ENCODE data around the gene C3orf38. TPM values are rescaled to one million over a fixed set of nuclear protein-coding genes. Genes with fewer than 3 reads are reported as not detected.
"Not testable (repeated sequence)": the region's sequence is repeated elsewhere in the genome, so short reads cannot be mapped to it uniquely, and the experiment has no call there.

The C3orf38 gene
- total RNA-seq: 13.5 and 16.9 TPM in 2 replicates

- DNase-seq (ENCODE audit: low read depth in 2 of 2): peak; percentile 66 to 85
Observed at GRCh38 chr3:88149509-88150362, at the start of gene C3orf38. C3orf38 (plus strand) TSS chr3:88149959; CDS start chr3:88150053, 94 bp downstream.

- no peak for DNase-seq (ENCODE audit: low read depth in 2 of 2)
Observed at GRCh38 chr3:88101142-88101541, 48.6 kb upstream of the C3orf38 start.

GRCh38 chr3:88105325-88105724, 44.4 kb upstream of the C3orf38 start:
- peak; percentile 35 to 60 for DNase-seq (ENCODE audit: low read depth in 2 of 2)

DNA sequence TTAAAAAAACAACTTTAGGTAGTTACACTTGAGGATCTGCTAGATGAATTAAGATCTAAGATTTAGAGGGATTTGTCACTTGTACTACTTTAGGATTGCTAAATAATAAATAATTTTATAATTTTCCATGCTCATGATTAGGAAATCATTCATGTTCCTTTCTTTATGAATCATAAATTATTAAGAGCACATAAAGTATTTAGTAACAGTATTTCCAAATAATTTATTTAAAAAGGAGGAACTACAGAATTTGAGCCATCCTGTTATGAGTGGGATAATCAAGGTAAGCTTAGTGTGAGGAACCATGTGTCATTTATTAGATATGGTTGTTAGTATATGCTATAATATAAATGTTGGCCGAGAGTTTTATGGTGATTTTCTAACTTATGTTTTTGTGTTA, 37.5 kb upstream of the C3orf38 start:
- DNase-seq (ENCODE audit: low read depth in 2 of 2): no peak

- DNase-seq (ENCODE audit: low read depth in 2 of 2): peak; percentile 74 to 78
Observed at GRCh38 chr3:88113311-88114162, 36.2 kb upstream of the C3orf38 start.

DNA sequence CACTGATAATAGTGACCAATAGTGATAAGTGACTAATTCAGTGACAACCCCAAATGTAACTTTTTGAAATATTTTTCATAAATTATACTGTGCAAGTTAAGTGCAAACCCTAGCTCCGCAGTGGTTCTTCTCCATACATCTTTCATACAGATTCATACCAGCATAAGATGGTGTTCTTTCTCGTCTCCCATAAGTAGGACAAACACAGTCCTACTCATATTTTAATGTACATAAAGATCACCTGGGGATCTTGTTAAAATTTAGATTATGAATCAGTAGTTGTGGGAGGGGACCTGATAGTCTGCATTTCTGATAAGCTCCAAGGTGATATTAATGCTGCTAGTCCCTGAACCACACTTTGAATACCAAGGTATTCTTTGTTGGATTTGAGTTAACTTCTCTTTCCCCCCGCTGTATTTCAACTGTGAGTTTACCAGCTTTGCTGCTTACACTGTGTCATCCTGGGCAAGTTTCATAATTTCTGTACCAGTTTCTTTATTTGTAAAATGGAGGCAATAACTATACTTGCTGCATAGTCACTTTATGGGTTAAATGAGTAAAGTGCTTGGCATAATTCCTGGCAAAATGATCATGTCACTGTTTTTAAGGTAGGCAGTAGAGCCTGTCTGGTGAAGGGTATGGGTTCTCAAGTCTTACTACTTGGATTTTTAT, 34.7 kb upstream of the C3orf38 start:
- no peak for DNase-seq (ENCODE audit: low read depth in 2 of 2)

DNA sequence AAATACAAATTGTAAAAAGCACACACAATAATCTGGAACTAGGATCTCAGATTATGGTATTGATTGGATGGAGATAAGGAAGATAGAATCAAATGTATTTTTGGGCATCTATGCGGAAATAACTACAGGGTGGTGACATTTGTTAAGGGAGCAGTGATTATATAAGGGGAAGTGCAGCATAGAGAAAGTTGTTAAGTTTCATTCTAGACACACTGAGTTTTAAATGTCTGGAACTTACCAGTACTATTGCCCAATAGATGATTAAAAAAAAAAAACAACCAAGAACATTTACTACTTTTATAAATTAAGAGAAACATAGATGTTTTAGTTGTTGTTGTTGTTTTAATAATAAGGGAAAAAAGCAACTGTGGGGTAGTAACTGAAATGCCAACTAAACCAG, 32.1 kb upstream of the C3orf38 start:
- DNase-seq (ENCODE audit: low read depth in 2 of 2): no peak

GRCh38 chr3:88118603-88119002, 31.2 kb upstream of the C3orf38 start:
- not testable (repeated sequence) for DNase-seq (ENCODE audit: low read depth in 2 of 2)

DNA sequence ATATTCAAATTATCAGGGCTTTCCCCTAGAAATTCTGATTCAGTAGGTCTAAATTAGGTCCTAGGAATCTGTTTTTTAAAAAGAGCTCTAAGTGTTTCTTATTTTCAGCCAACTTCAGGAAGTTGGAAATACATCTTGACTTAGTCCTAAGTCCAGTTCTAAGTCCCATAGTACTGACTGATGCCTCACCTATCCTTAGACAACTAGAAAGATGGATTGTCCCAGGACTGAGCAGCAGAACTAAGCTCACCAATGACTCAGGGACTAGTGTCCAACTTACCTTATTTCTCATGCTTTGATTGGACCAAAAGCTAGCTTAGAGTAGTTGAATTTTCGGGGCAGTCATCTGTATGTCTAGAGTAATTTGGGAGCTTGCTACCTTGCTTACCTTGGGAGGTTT, 26.2 kb upstream of the C3orf38 start:
- DNase-seq (ENCODE audit: low read depth in 2 of 2): no peak

DNA sequence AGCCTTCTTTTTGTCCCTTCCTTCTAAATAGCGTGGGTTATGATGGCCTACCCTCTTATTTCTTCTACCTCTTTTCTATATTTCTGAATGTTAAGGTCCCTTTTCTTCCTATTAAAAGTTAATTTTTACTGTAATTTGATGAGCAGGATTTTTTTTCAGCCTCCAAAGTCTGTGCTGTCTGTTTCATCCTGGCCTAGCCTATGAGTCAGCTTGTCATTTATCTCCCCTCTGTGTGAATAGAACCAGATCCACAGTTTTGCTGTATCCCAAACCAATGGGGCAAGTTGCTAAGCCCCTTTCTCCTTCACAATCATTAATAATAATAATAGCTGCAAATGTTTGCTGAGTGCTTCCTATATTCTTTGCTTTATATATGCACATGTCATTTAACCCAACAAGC, 18.1 kb upstream of the C3orf38 start:
- DNase-seq (ENCODE audit: low read depth in 2 of 2): no peak

DNA sequence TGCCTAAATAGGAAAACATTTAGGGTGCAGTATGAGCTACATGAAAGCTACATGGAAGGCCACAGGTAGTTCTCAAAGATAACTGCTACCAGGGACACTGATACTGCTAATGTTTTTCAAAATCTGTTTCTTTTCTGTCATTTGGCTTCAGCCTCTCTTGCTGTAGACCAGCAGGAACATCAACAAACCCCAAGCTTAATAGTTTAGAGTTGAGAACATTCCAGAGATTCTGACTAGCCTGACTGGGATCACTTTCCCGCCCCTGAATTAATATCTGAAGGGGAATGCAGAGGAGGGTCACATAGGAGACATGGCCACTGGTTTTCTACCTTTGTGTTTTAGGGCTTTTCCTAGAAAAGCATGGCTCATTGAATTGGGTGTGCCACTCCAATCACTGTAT, 16.9 kb upstream of the C3orf38 start:
- no peak for DNase-seq (ENCODE audit: low read depth in 2 of 2)

DNA sequence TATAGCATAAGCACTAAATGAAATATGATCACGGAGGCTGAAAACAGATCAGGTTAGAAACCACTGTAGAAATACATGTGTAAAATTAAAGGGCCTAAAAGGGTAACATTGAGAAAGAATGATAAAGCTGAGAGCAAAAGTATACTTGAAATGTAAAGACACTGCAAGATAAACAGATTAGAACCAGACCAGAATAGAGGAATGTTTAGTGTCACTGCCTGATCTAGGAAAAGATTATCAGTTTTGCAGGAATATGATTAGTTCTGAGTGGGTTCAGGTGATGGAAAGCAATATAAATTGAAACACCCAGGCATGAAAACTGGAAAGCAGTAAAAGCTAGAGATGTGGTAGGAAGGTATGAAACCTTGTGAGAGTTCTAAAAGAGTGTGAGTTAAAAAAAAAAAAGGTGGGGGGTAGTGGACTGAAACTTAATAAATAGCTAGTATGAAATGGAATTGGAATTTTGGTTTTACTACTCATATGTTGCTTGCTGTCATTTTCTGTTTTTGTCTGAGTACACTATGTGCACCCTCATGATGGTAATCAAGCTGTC, 16.0 kb upstream of the C3orf38 start:
- DNase-seq (ENCODE audit: low read depth in 2 of 2): no peak

- DNase-seq (ENCODE audit: low read depth in 2 of 2): no peak
Observed at GRCh38 chr3:88137836-88138235, 11.9 kb upstream of the C3orf38 start.

DNA sequence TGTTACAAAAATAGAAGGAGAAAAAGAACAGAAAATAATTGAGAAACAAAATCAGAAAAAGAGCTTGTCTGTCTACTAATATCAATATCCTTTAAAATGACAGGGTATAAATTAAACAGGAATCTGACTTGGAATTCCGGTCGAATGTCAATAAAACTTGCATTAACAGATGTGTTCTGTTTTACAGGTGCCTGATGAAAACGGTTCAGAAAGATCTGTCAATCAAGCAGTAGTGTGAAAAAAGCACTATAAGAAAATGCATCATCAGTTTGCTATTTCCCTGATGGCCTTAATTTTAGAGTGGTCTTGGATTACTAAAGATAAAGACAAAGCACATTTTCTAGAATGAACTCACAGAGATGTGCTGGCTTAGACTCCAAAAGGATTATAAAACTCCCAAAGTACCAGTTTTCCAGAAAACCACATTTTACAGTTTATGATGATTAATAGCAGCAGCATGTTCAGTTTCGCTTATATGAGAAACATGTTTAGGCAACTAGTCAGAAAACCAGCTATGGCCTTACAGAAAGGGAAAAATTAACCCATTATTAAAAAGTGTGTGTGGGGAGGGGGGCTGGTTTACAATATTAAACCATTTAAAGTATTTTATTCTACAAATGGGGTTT, 8.2 kb upstream of the C3orf38 start:
- DNase-seq (ENCODE audit: low read depth in 2 of 2): no peak

DNA sequence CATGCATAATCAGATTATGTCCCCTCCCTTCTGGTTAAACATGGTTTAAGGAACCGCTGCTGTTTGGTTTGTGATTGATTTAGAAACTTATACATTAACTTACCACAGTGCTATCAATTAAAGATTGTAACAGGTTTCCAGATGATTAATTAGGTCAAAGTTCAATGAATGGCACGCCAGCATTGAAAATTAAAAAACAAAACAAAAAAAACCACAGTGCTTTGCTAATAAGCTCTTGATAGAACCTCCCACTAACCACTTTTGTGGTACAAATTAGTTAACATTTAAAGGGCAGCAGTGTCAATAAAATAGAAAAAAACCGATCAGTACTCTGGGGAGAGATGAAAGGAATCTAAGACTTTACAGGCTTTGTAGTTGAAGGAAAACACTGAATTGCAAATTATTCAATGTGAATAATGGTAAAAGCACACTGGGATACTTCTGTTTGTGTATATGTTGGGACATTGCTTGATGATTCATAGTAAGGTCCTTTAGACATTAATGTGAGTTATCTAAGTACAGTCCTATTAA, 7.6 kb upstream of the C3orf38 start:
- DNase-seq (ENCODE audit: low read depth in 2 of 2): no peak

DNA sequence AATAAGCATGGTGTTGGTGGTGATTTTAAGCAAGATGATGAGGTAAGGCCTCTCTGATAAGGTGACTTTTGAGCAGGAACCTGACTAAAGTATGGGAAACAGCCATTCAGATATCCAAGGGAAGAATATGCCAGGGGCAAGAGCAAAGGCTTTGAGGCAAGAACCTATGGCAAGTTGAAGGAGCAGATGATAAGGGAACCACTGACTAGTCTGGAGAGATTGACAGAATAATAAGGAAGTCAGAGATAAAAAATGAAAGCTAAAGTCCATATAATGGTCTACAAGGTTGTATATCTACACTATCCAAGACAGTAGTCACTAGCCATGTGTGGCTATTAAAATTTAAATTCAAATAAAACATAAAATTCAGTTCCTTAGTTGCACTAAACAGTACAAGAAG, 2.5 kb upstream of the C3orf38 start:
- DNase-seq (ENCODE audit: low read depth in 2 of 2): no peak

- no peak for DNase-seq (ENCODE audit: low read depth in 2 of 2)
Observed at GRCh38 chr3:88148651-88149050, 1.1 kb upstream of the C3orf38 start.

DNA sequence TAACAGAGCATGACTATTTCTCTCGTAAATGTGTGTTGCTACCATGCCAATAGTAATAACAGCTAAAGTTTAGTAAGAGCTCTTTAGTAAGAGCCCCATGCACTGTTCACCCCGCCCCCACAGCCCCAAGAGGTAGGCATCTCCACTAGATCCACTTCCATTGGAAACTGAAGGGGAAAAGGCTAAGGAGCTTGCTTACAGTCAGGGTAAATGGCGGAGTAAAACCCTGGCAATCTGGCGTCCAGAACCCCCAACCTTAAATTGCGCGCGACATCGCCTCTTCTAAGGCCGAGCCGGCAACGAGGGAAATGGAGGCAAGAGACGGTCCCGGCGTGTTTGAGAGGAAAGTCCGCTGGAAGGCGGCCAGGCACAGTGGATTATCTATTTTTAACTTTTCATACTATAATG, 654 bp upstream of the C3orf38 start:
- DNase-seq (ENCODE audit: low read depth in 2 of 2): peak in 1 of 2 donors; percentile 10

- peak in 1 of 2 donors; percentile 34 for DNase-seq (ENCODE audit: low read depth in 2 of 2)
Observed at GRCh38 chr3:88150371-88150770, 612 bp downstream of the C3orf38 start.

DNA sequence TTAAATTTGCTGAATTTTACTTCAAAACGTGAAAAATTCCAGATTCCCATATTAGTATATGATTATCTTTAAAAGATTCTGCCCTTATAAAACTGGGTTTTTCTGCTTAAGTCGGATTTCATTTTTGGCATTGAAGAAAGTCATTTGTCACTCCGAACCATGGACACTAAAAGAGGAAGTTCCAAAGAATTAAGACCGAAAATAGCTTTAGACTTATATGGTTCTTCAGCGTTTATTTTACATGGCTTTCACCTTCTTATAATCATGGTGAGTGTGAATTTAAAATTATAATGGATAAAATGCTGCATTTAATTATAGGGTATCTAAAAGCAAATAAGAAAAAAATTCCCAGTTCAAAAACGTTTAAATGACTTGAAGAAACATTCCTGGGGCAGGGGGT, 1.0 kb downstream of the C3orf38 start:
- peak in 1 of 2 donors; percentile 10 for DNase-seq (ENCODE audit: low read depth in 2 of 2)

DNA sequence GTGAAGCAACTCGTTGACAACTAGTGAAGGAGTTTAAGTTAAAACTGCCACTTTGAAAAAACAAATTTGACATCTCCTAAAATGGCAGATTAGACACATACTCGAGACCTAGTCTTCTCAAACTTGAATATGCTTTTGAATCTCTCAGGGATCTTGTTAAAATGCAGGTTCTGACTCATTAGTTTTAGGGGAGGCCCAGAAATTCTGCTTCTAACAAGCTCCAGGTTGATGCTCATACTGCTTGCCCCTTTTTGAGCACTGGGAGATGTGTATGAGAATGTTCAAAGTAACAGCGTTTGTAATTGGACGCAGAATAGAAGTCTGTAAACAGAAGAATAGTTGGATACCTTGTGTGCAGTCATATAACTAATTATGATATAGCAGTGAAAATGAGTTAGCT, 1.6 kb downstream of the C3orf38 start:
- DNase-seq (ENCODE audit: low read depth in 2 of 2): peak in 1 of 2 donors; percentile 4
